HepG2 (cell line): ENCODE results near the gene GABBR2. TPM values are rescaled to one million over a fixed set of nuclear protein-coding genes. Genes with fewer than 3 reads are reported as not detected.

Source experiments
- ARID5B ChIP-seq: IDR thresholded peaks from 2 replicates; pipeline ENCODE4 v1.4.0; 2020; ENCODE audit warnings: mild to moderate bottlenecking, missing genetic modification reagents
- EZH2 ChIP-seq: conservative IDR thresholded peaks from 2 replicates; pipeline ENCODE4 v1.6.1; 2012; ENCODE audit warnings: mild to moderate bottlenecking, low read depth, low read length, moderate library complexity
- IKZF4 ChIP-seq: sonication (generic); formaldehyde crosslinking; IDR thresholded peaks from 2 replicates; pipeline ENCODE4 v1.5.1; 2020; ENCODE audit warnings: borderline replicate concordance, mild to moderate bottlenecking, low read depth, missing genetic modification reagents; ENCODE audit errors: not compliant biosample characterization
- MIER3 ChIP-seq: IDR thresholded peaks from 2 replicates; pipeline ENCODE4 v1.6.1; 2016; ENCODE audit warnings: missing compliant biosample characterization, borderline replicate concordance
- NR0B2 ChIP-seq: sonication (generic); formaldehyde crosslinking; IDR thresholded peaks from 2 replicates; pipeline ENCODE4 v1.4.0; 2020; ENCODE audit warnings: mild to moderate bottlenecking, missing genetic modification reagents
- NR1H2 ChIP-seq: sonication (generic); formaldehyde crosslinking; IDR thresholded peaks from 2 replicates; pipeline ENCODE4 v1.8.1; 2022; ENCODE audit warnings: low read depth, missing genetic modification reagents, borderline replicate concordance
- NR2C2 ChIP-seq: sonication (generic); formaldehyde crosslinking; IDR thresholded peaks from 2 replicates; pipeline ENCODE4 v1.4.0; 2020; ENCODE audit warnings: missing genetic modification reagents, mild to moderate bottlenecking, moderate library complexity, borderline replicate concordance
- SMYD3 ChIP-seq: sonication (generic); formaldehyde crosslinking; IDR thresholded peaks from 2 replicates; pipeline ENCODE4 v1.8.1; 2023; ENCODE audit warnings: mild to moderate bottlenecking, missing genetic modification reagents
- SNAPC4 ChIP-seq: sonication (generic); formaldehyde crosslinking; IDR thresholded peaks from 2 replicates; pipeline ENCODE4 v1.4.0; 2020; ENCODE audit warnings: mild to moderate bottlenecking, missing genetic modification reagents
- TFE3 ChIP-seq: IDR thresholded peaks from 2 replicates; pipeline ENCODE4 v1.6.1; 2016
- XBP1 ChIP-seq: sonication (generic); formaldehyde crosslinking; IDR thresholded peaks from 2 replicates; pipeline ENCODE4 v1.5.0; 2020; ENCODE audit warnings: missing genetic modification reagents
- ZNF251 ChIP-seq: sonication (generic); formaldehyde crosslinking; IDR thresholded peaks from 2 replicates; pipeline ENCODE4 v1.9.0; 2021; ENCODE audit warnings: mild to moderate bottlenecking, missing genetic modification reagents
- ZNF333 ChIP-seq: sonication (generic); formaldehyde crosslinking; IDR thresholded peaks from 2 replicates; pipeline ENCODE4 v1.4.0; 2020; ENCODE audit warnings: mild to moderate bottlenecking, missing genetic modification reagents, borderline replicate concordance
- ZNF580 ChIP-seq: IDR thresholded peaks from 2 replicates; pipeline ENCODE4 v1.6.1; 2016; ENCODE audit warnings: low read depth, borderline replicate concordance
- ZNF713 ChIP-seq: sonication (generic); formaldehyde crosslinking; IDR thresholded peaks from 2 replicates; pipeline ENCODE4 v1.4.0; 2020; ENCODE audit warnings: mild to moderate bottlenecking, missing genetic modification reagents
- ZNF724P ChIP-seq: sonication (generic); formaldehyde crosslinking; IDR thresholded peaks from 2 replicates; pipeline ENCODE4 v1.8.0; 2022; ENCODE audit warnings: missing genetic modification reagents, borderline replicate concordance
- polyA plus RNA-seq, 8 experiments: library from polyadenylated mRNA; depleted of rRNA in 3 of 8; stranded (reverse) in 7 of 8; unstranded in 1 of 8; fragments of >200 nt; fragmentation: Illumina TruSeq in 4 of 8; extraction: Trizol in 4 of 8; gene quantifications; 2 replicates each; pipeline versions ENCODE4 v1.2.1 to v1.2.3, GENCODE V29; 2011 to 2016; ENCODE audit warnings: low read depth in 4 of 8, missing spikeins in 1 of 8, mixed read lengths in 1 of 8; ENCODE audit not compliant: insufficient read depth in 1 of 8
- total RNA-seq, 5 experiments: library from RNA; depleted of rRNA; stranded (reverse); fragments of >200 nt; fragmentation: Illumina TruSeq; extraction: Trizol; gene quantifications; 2 replicates each; pipeline ENCODE4 v1.2.3, GENCODE V29; 2016; ENCODE audit warnings: low read depth in 1 of 5

The GABBR2 gene
- total and polyA plus RNA-seq, 2 of the 13 experiments (the other 11 are each of a cell fraction or from before 2014, with no cell fraction given), result 0.02 TPM; not detected in 1

GRCh38 chr9:98263482-98264357, 445.0 kb downstream of the GABBR2 start (continued):
- TF ChIP-seq TFE3 (CRISPR knock-in tag), result no peak
- TF ChIP-seq ZNF333 (CRISPR knock-in tag), result no peak
- TF ChIP-seq NR0B2 (CRISPR knock-in tag), result no peak
- TF ChIP-seq XBP1 (CRISPR knock-in tag), result no peak
- TF ChIP-seq EZH2, result no peak
- no peak for TF ChIP-seq ZNF251 (CRISPR knock-in tag)
- no peak for TF ChIP-seq ZNF580 (CRISPR knock-in tag)
- TF ChIP-seq NR1H2 (CRISPR knock-in tag), result no peak
- TF ChIP-seq ZNF713 (CRISPR knock-in tag), result no peak
- no peak for TF ChIP-seq SNAPC4 (CRISPR knock-in tag)
- peak; percentile 59; the same call in 1 of the 2 replicates for TF ChIP-seq MIER3
- TF ChIP-seq ARID5B (CRISPR knock-in tag), result peak; percentile 41; the same call in 1 of the 2 replicates
- TF ChIP-seq ZNF724P (CRISPR knock-in tag), result no peak
- TF ChIP-seq SMYD3 (CRISPR knock-in tag), result 0 out of 2 replicates have a peak, but pooled peaks have one; percentile 31
- TF ChIP-seq IKZF4 (CRISPR knock-in tag), result no peak
- TF ChIP-seq NR2C2 (CRISPR knock-in tag), result no peak
